DMS153 (cell line): ENCODE results near the gene TOGARAM1.
A peak's percentile ranks its signal among the peaks of the same experiment; 100 is the strongest.

Experiments
- DNase-seq: peaks from one replicate; lab custom pipeline; 2025; lab: John Stamatoyannopoulos, UW

Gene TOGARAM1

GRCh38 chr14:45094275-45094674 lies 132.3 kb downstream of the TOGARAM1 start:
- DNase-seq = no peak

DNA sequence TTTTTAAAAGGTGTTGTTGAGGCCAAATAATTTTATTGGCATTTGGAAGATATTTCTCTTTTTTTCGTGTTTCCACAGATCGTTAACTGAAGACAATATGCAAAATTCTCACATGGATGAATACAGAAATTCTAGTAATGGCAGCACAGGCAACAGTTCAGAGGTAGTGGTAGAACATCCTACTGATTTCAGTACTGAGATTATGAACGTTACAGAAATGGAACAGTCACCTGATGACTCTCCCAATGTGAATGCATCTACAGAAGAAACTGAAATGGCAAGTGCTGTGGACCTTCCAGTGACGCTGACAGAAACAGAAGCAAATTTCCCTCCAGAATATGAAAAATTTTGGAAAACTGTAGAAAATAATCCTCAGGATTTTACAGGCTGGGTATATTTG lies 133.2 kb downstream of the TOGARAM1 start:
- DNase-seq = no peak

- no peak for DNase-seq
These were observed 134.2 kb downstream of the TOGARAM1 start for GRCh38 chr14:45096218-45096617.

DNA sequence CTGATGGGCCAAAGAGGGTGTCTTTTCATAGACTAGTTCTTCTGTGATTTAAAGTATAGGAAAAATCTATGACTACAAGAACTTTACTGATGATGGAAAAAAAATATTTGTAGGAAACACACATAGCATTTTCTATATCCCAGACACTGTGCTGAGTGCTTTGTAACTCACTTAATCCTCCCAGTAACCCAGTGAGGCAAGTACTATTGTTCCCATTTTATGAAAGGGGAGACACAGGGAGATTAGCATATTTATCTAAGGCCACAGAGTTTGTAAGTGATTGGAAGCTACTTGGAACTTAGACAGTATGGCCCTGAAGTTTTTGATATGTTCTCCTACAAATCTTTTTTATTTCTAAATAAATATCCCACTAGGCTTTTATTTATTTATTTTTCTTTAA lies 141.8 kb downstream of the TOGARAM1 start:
- no peak for DNase-seq

DNA sequence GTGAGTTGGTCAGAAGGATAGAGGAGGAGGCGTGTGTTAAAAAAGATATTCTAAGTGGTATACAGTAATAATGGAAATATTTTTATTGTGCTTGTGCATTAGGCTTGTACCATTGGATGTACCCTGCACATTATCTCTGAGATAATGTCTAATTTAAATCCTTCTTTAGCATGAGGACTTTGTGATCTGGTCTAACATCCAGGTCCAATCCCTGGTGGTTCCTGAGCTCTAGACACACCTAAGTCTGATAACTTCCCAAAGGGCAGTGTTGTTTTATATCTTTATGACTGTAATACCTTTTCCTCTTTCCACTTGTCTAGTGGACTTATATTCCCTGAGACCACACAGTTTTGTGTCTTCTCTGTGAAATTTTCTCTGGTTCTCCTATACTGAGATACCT lies 142.6 kb downstream of the TOGARAM1 start:
- DNase-seq = no peak

GRCh38 chr14:45112896-45113781 lies 151.1 kb downstream of the TOGARAM1 start:
- DNase-seq = peak; percentile 92

GRCh38 chr14:45114327-45114726 lies 152.3 kb downstream of the TOGARAM1 start:
- no peak for DNase-seq

- no peak for DNase-seq
These were observed 156.6 kb downstream of the TOGARAM1 start for GRCh38 chr14:45118594-45118993.

- DNase-seq = no peak
These were observed 158.1 kb downstream of the TOGARAM1 start for GRCh38 chr14:45120096-45120495.

- no peak for DNase-seq
These were observed 161.3 kb downstream of the TOGARAM1 start for GRCh38 chr14:45123271-45123670.
